ENCODE data around the gene TDRKH. TPM values are rescaled to one million over a fixed set of nuclear protein-coding genes. Genes with fewer than 3 reads are reported as not detected.

Gene TDRKH
- total RNA-seq, result 6.0 and 7.0 TPM in 2 replicates

DNA sequence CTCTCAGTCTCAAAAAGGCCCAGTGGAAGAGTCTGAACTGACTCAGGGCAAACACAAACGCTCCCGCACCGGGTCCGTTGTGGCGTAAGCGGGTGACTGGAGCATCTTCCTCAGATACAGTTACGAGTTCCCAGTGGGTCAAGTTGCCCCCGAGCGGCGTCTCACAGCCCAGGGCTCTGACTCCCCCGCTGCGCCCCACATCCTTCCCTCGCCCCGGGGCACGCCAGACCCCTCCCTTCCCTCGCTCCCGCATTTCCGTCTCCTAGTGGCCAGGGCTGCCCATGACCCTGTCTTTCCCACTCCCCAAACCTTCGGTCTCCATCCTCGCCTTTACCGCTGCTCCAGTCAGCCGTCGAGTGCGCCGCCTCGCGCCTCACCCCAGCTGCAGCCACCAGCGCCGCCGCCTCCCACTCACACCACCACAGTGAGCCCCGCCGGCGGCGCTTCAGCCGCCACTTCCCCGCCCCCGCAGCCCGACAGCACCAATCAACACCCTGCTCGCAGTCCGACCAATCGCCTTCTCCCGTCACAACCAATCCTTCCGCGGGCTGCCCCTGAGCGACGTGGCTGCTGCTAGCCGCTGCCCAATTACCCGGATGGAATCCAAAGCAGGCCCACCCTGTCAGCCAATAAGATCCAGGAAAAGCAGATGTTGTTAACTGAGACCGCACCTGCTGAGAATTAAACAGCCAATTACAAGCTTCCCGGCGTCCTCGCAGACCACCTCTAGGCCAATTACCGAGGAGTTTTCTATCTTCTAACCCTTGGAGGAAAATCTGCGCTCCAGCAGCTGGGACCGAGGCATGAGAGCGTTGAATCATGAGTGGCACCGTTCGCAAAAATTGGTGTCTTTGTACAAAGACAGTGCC is at the start of gene TDRKH:
Gene TDRKH, minus strand, starts transcription at position 430 of the 869 bp plus-strand sequence. CDS start 7,478 bp downstream, outside the sequence.
- DNase-seq (ENCODE audit: extremely low read depth, low read depth, low spot score), result peak; percentile 96

DNA sequence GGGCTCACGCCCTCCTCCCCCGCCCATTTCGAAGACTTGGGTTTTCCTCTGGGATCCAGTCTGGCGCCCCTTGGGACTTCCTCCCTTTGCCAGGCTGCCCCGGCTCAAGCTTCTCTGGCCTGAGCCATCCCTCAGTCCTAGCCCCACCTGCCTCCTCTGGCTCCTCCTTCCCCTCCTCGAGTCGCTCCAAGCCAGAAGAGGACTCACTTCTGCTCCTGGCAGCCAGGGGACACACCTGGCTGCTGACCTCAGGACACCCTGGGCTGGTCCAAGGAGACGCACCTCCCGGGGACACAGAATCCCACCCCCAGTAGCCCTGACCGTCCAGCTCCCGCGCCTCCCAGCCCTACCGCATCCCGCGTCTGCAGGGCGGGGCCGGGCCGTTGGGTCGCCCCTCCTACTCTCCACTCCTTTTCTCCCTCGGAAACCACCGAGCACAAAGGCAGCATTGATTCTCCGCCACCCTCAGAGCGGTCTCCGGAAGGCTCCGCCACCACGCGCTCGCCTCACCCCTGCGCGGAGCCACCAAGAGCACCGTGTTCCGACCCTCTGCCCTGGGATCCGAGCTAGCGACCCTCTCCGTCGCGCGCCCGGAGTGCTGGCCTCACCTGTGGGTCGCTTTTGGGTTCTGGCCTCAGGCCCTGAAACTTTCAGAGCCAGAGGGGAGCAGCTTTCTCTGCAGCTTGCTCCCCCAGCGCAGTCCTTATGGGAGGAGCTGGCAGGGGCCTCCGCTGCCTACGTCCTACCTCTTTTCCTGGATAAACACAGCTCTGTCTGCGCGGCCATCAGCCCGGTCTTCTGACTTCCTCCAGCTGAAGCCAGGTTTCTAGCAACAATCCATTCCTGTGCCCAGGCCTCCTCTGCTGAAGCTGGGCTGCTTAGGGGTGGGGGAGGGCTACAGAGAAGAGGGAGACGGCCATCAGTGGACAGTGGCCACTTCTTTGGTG is 49.4 kb upstream of the TDRKH start, which contains the start of gene C2CD4D:
Gene C2CD4D, minus strand, starts transcription at position 364 of the 947 bp plus-strand sequence. CDS start 831 bp downstream, outside the sequence.
- no peak for DNase-seq (ENCODE audit: extremely low read depth, low read depth, low spot score)

DNA sequence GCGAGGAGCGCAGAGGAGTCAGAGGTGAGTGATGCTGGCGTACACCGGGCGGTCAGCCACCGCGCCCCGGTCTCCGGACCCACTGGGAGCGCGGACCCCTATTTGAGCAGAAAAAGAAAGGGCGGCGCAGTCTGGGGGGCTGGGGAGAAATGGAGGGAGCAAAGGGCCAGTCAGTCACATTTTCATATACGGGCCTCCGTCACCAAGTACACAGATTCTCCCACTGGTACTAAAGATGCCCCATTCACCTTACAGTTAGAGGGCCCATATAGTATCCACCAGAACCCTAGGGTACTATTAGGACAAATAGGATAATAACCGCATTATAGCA is 48.7 kb upstream of the TDRKH start:
- no peak for DNase-seq (ENCODE audit: extremely low read depth, low read depth, low spot score)

GRCh38 chr1:151838222-151839081 is 48.2 kb upstream of the TDRKH start:
- DNase-seq (ENCODE audit: extremely low read depth, low read depth, low spot score), result no peak

DNA sequence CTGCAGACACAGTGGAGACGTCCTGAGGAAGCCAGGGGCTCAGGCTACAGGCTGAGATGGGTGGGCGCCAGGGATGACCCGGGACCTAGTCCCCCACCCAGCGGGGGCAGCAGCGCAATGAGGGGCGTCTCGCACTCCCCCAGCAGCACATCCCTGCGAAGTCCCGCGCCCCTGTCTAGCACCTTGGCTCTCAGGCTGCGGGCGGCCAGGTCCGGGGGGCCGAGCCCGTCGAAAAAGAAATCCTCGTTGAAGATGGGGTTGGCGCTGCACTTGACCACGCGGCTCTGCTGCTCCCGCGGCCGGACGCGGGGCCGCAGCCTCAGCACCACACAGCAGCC is 47.6 kb upstream of the TDRKH start:
- DNase-seq (ENCODE audit: extremely low read depth, low read depth, low spot score), result no peak

DNA sequence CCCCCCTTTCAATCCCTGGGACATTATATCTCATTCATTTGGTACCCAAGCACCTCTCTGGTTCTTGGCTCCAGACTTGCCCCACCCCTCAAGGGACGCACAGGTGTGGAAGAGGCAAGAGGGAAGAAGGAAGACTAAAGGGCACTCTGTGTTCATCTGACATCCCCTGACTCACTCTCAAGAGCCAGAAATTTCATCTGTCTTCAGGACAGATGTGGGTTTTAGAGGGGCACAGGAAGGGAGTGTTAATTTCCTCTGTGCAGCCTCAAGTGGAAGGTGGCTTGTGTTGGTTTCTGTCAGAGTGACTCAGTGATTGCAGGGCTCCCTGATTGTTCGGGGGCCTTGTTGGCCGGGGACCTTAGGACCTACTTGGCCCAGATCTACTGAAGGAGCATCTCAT is 46.9 kb upstream of the TDRKH start:
- DNase-seq (ENCODE audit: extremely low read depth, low read depth, low spot score), result no peak

DNA sequence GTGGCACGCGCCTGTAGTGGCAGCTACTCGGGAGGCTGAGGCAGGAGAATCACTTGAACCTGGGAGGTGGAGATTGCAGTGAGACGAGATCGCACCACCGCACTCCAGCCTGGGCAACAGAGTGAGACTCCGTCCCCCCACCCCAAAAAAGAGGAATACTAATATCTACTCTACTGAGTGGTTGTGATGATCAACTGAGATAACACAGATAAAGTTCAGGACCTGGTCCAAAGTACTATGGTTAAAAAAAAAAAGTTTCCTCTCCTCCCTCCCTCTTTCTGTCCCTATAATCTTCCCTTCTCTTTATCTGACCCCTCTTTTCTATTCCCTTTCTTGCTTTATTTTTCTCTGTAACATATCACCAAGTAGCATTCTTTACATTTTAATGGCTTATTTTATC is 45.3 kb upstream of the TDRKH start:
- DNase-seq (ENCODE audit: extremely low read depth, low read depth, low spot score), result no peak

DNA sequence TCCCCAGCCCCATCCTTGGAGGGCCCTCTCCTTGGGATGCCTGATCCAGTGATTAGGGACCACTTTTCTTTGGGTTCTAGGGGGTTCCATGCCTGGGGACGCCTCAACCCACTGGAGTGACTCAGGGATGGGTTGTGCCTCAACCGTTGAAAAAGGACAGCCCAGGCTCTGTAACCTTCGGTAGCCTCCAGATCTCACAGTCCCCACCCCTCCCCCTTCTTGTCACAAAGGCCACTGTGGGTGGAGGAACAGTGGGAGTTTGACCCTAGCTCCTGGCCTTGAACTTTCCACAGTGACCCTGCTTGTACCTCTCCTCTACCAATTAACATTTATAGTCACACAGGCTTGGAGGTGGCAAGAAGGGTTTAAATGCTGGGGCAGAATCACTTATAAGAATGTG is 43.9 kb upstream of the TDRKH start:
- no peak for DNase-seq (ENCODE audit: extremely low read depth, low read depth, low spot score)

DNA sequence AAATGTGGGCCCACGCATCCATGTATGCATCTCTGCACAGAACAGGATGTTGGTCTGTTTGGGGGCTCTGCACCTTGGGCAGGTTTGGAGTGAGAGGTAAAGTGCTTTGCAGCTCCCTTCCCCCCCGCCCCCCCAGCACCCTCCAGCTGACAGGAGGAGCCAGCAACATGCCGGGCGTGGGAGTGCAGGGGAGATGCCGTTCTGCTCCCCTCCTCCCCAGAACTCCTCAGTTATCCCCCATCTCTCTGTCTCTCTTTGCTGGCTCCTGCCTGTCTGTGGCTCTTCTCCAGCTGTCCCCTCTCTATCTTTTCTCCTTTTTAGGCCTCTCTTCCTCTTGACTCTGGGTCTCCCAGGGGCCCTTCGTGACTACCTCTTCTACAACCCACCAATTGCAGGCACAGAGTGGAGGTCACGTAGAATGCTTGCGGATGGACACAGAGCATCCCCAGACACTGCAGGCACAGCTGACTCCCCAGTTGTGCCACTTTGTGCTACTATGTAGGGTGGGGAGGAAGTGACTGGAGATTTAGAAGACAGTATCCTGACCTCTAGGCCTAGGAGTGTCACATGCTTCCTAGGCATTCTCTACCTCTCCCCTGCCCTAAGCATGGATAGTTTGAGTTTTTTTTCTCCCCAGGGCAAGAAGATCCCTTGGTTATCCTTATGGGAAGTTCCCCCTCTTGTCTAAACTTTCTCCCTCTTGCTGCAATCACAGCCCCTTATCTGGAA is 43.0 kb upstream of the TDRKH start:
- DNase-seq (ENCODE audit: extremely low read depth, low read depth, low spot score), result no peak

GRCh38 chr1:151832318-151832980 is 42.1 kb upstream of the TDRKH start:
- DNase-seq (ENCODE audit: extremely low read depth, low read depth, low spot score), result no peak

DNA sequence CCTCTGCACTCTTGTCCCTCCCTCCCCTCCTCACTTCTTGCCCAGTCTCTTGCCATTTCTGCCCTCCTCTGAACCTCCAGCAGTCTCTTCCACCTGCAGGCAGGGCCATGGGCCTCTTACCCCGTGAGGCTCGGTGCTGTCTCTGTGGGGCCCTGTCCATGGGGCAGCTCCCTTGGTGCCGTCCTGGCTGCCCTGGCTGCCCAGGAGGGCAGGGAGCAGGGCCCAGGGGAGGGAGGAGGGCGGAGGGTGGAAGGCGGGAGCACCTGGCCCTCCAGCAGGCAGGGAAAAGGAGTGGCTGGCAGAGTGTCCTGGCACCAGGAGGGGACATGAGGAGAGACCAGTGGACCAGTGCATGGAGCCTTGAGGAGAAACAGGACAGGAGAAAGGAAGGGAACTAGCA is 41.3 kb upstream of the TDRKH start, which contains the start of gene RORC:
Gene RORC, minus strand, starts transcription at position 198 of the 400 bp plus-strand sequence. Its CDS starts 38 bp downstream, at position 160.
- DNase-seq (ENCODE audit: extremely low read depth, low read depth, low spot score), result no peak

GRCh38 chr1:151831256-151831591 is 40.9 kb upstream of the TDRKH start:
- DNase-seq (ENCODE audit: extremely low read depth, low read depth, low spot score), result no peak

DNA sequence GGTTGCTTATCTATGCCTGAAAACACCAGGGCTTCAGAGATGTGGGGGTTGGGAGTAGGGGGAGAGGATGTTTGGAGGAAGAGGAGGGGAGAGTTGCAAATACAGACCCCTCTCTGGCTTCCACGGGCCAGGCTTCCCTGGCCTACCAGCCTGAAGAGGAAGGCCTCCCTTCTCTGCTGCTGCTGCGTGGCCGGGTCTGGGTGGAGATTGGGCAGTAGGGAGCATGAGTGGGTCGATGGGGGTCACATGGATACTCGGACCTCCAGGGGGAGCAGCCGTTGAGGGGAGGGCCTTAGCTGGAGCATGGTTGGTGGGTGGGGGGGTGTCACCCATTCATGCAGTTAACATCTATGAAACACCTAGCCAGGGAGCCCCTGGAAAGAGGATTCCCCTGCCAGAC is 39.8 kb upstream of the TDRKH start:
- DNase-seq (ENCODE audit: extremely low read depth, low read depth, low spot score), result no peak

- DNase-seq (ENCODE audit: extremely low read depth, low read depth, low spot score), result no peak
Observed at GRCh38 chr1:151829352-151830046, 39.2 kb upstream of the TDRKH start.

- no peak for DNase-seq (ENCODE audit: extremely low read depth, low read depth, low spot score)
Observed at GRCh38 chr1:151828921-151829320, 38.6 kb upstream of the TDRKH start.

GRCh38 chr1:151827853-151828252 is 37.6 kb upstream of the TDRKH start:
- no peak for DNase-seq (ENCODE audit: extremely low read depth, low read depth, low spot score)

DNA sequence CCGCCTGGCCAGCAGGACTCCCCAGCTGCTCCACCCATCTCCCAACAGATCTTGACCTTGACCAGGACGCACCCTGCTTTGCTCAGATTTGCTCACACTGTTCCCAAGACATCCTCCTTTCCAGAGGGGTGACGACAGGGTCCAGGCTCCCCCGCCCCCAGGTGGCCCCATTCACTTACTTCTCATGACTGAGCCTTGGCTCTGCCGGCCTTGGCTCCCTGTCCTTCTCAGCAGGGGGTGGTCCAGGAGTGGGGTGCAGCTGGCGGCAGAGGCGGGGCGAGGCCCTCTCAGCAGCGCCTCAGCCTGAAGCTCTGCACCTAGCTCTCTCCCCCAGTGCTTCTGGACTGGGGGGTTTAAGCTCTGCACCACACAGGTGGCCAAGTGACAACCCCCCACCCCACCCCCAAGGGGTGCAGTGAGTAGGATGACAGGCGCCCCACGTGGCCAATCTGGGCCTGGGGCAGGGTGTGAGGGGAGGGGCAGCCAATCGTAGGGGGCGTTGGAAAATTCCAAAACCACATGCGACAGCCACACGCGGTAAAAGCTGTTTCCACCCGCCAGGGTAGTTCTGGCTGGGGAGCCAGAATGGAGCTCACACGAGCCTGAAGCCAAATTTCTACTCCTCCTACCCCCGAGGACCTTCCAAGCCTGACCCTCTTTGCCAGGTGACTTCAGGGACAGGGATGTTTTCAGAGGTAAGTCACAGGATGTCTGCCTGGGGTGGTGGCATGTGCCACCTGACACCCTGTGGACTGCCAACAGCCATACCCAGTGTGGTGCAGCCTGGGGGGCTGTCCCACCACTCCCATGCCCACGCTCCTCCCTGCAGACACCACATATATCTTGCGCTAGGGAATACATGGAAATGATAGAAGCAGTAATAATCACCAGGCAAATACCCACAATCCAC is 35.7 kb upstream of the TDRKH start:
- DNase-seq (ENCODE audit: extremely low read depth, low read depth, low spot score), result no peak

DNA sequence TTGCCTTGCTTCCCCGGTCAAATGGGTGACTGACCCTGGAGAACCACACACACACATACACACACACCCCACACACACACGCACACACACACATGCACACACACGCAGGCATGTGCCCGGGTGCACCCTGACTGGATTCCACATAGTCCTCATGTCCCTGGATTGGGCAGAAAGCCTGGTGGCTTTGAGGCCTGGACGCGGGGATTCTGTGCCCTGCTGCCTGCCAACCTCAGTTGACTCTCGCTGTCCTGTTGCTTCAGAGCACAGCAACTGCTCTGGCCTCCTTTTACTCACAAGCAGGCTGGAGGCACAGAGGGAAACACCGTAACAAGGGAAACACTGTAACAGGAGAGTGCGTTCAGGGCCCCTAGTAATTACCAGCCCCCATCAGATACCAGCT is 34.9 kb upstream of the TDRKH start:
- DNase-seq (ENCODE audit: extremely low read depth, low read depth, low spot score), result no peak
